H1 (cell line): ENCODE results near the gene TBC1D19. TPM values are rescaled to one million over a fixed set of nuclear protein-coding genes. Genes with fewer than 3 reads are reported as not detected.

Source experiments
- CTCF ChIA-PET: fragments of 300-600 bp; sonication (Branson Sonifier 250); formaldehyde crosslinking; loops from one replicate; lab custom pipeline; 2021; ENCODE audit not compliant: partially characterized antibody; lab: Charles Lee
- POLR2A ChIA-PET: fragments of 300-600 bp; sonication (Branson Sonifier 250); formaldehyde crosslinking; loops from one replicate; lab custom pipeline; 2021; ENCODE audit warnings: inconsistent platforms; ENCODE audit not compliant: partially characterized antibody; lab: Charles Lee
- DNase-seq, 2 experiments: peaks; one replicate each; pipeline versions ENCODE4 v3.0.0 to v3.0.0-alpha.2; 2010 to 2022; ENCODE audit warnings: low spot score in 2 of 2, low read depth in 1 of 2, mixed read lengths in 1 of 2
- FAIRE-seq: peaks from 2 replicates; lab custom pipeline; 2011; peaks lifted over from hg19 to GRCh38; lab: Jason Lieb, UNC
- H2AFZ ChIP-seq: 2 replicates; pipeline ENCODE4 v1.8.1; 2012; ENCODE audit warnings: low read length, inconsistent platforms
- H2AK5ac ChIP-seq: 2 replicates; pipeline ENCODE4 v1.6.1; 2013; ENCODE audit warnings: low read depth, low read length
- H2BK120ac ChIP-seq: replicated peaks from 2 replicates; pipeline ENCODE3; 2013; ENCODE audit warnings: low read depth, low read length, inconsistent platforms
- H2BK12ac ChIP-seq: 2 replicates; pipeline ENCODE4 v1.6.1; 2013; ENCODE audit warnings: low read depth, low read length
- H2BK15ac ChIP-seq: 2 replicates; pipeline ENCODE4 v1.6.1; 2013; ENCODE audit warnings: low read length
- H2BK20ac ChIP-seq: 2 replicates; pipeline ENCODE4 v1.6.1; 2013; ENCODE audit warnings: low read length
- H2BK5ac ChIP-seq: 2 replicates; pipeline ENCODE4 v1.6.1; 2013; ENCODE audit warnings: low read depth, low read length
- H3K14ac ChIP-seq: 2 replicates; pipeline ENCODE4 v1.6.1; 2013; ENCODE audit warnings: inconsistent platforms; ENCODE audit not compliant: insufficient read length
- H3K18ac ChIP-seq: 2 replicates; pipeline ENCODE4 v1.6.1; 2013; ENCODE audit warnings: low read length; ENCODE audit errors: extremely low read depth
- H3K23ac ChIP-seq: 2 replicates; pipeline ENCODE4 v1.6.1; 2013; ENCODE audit warnings: inconsistent platforms; ENCODE audit not compliant: insufficient read length
- H3K23me2 ChIP-seq: 2 replicates; pipeline ENCODE4 v1.6.1; 2013; ENCODE audit warnings: low read depth, low read length
- H3K27ac ChIP-seq: 2 replicates; pipeline ENCODE4 v1.6.1; 2011; ENCODE audit warnings: low read depth, low read length, inconsistent platforms
- H3K27me3 ChIP-seq, 4 experiments: replicated peaks in 1 of 4; 1 replicate in 1 of 4; 2 replicates in 3 of 4; pipeline versions ENCODE4 v1.6.1 to v1.8.1; 2011 to 2013; ENCODE audit warnings: low read length in 3 of 4, mild to moderate bottlenecking in 3 of 4, inconsistent platforms in 2 of 4, mixed read lengths in 2 of 4, moderate library complexity in 1 of 4; ENCODE audit not compliant: control insufficient read depth in 3 of 4, insufficient read depth in 3 of 4; ENCODE audit errors: extremely low read depth in 1 of 4
- H3K36me3 ChIP-seq, 4 experiments: 2 replicates each; pipeline versions ENCODE4 v1.6.1 to v1.8.1; 2011 to 2013; ENCODE audit warnings: mild to moderate bottlenecking in 4 of 4, low read length in 3 of 4, moderate library complexity in 2 of 4, control low read depth in 1 of 4, inconsistent platforms in 1 of 4; ENCODE audit not compliant: insufficient read depth in 4 of 4, control insufficient read depth in 2 of 4
- H3K4ac ChIP-seq: replicated peaks from 2 replicates; pipeline ENCODE3; 2013; ENCODE audit warnings: low read length, low read depth, mixed read lengths, inconsistent platforms; ENCODE audit not compliant: insufficient read length
- H3K4me1 ChIP-seq, 4 experiments: replicated peaks in 1 of 4; 1 replicate in 1 of 4; 2 replicates in 3 of 4; pipeline versions ENCODE4 v1.6.1 to v1.8.1; 2011 to 2013; ENCODE audit warnings: low read length in 3 of 4, inconsistent platforms in 2 of 4, mixed read lengths in 1 of 4; ENCODE audit not compliant: insufficient read depth in 4 of 4, control insufficient read depth in 3 of 4
- H3K4me2 ChIP-seq, 2 experiments: 2 replicates each; pipeline versions ENCODE4 v1.6.1 to v1.8.1; 2011 to 2013; ENCODE audit warnings: low read depth in 2 of 2, low read length in 2 of 2, control low read depth in 1 of 2, inconsistent platforms in 1 of 2, mild to moderate bottlenecking in 1 of 2; ENCODE audit not compliant: insufficient read depth in 1 of 2
- H3K4me3 ChIP-seq, 4 experiments: fragments of 200-600, 300-600 bp in 1 of 4; sonication (generic), shearing (Covaris generic), sonication (Bioruptor Twin) in 1 of 4; 2 replicates each; pipeline versions ENCODE4 v1.5.1 to v1.8.1; 2011 to 2016; ENCODE audit warnings: low read length in 4 of 4, low read depth in 3 of 4, control low read depth in 2 of 4, inconsistent platforms in 2 of 4, mild to moderate bottlenecking in 2 of 4, mixed read lengths in 1 of 4, moderate library complexity in 1 of 4; ENCODE audit not compliant: insufficient read depth in 2 of 4; ENCODE audit errors: extremely low read depth in 1 of 4
- H3K56ac ChIP-seq: replicated peaks from 2 replicates; pipeline ENCODE3; 2013; ENCODE audit warnings: low read depth, mild to moderate bottlenecking, mixed read lengths, low read length, inconsistent platforms; ENCODE audit not compliant: insufficient read length
- H3K79me1 ChIP-seq: 2 replicates; pipeline ENCODE4 v1.6.1; 2013; ENCODE audit warnings: low read depth, low read length, control low read depth
- H3K79me2 ChIP-seq, 2 experiments: 2 replicates each; pipeline versions ENCODE4 v1.6.1 to v1.8.1; 2012 to 2013; ENCODE audit warnings: low read length in 2 of 2, mild to moderate bottlenecking in 2 of 2, inconsistent platforms in 1 of 2; ENCODE audit not compliant: insufficient read depth in 2 of 2, control insufficient read depth in 1 of 2
- H3K9ac ChIP-seq, 4 experiments: replicated peaks in 1 of 4; 1 replicate in 1 of 4; 2 replicates in 3 of 4; pipeline versions ENCODE4 v1.6.1 to v1.8.1; 2011 to 2013; ENCODE audit warnings: low read depth in 3 of 4, low read length in 3 of 4, control low read depth in 2 of 4, mild to moderate bottlenecking in 2 of 4, moderate library complexity in 2 of 4, inconsistent platforms in 1 of 4; ENCODE audit errors: extremely low read depth in 1 of 4
- H3K9me3 ChIP-seq, 2 experiments: 2 replicates each; pipeline versions ENCODE4 v1.6.1 to v1.8.1; 2012 to 2013; ENCODE audit warnings: mild to moderate bottlenecking in 2 of 2, moderate library complexity in 2 of 2, control low read depth in 1 of 2, inconsistent platforms in 1 of 2, low read depth in 1 of 2, low read length in 1 of 2, mixed read lengths in 1 of 2; ENCODE audit not compliant: insufficient read depth in 2 of 2
- H4K20me1 ChIP-seq, 2 experiments: replicated peaks in 1 of 2; 2 replicates each; pipeline versions ENCODE3 to v1.8.1; 2011 to 2013; ENCODE audit warnings: inconsistent platforms in 2 of 2, low read length in 2 of 2, mild to moderate bottlenecking in 1 of 2; ENCODE audit not compliant: insufficient read depth in 2 of 2, control insufficient read depth in 1 of 2
- H4K5ac ChIP-seq: 2 replicates; pipeline ENCODE4 v1.6.1; 2013; ENCODE audit warnings: low read length, low read depth, mixed read lengths, inconsistent platforms; ENCODE audit not compliant: insufficient read length
- H4K8ac ChIP-seq: 2 replicates; pipeline ENCODE4 v1.8.0; 2013; ENCODE audit warnings: mild to moderate bottlenecking, moderate library complexity, low read length, inconsistent platforms; ENCODE audit not compliant: insufficient read depth; ENCODE audit errors: extremely low read depth
- H4K91ac ChIP-seq: replicated peaks from 2 replicates; pipeline ENCODE3; 2013; ENCODE audit warnings: low read length, mixed read lengths, inconsistent platforms; ENCODE audit not compliant: insufficient read length
- WGBS, 2 experiments: shearing (Covaris generic) in 1 of 2; methylation state at CpG; one replicate each; pipeline versions ENCODE4 v1.1.6 to v1.1.7; 2013 to 2015; ENCODE audit warnings: low lambda C conversion rate in 2 of 2, mixed read lengths in 2 of 2, inconsistent platforms in 1 of 2, low coverage in 1 of 2, missing lambda C conversion rate in 1 of 2; ENCODE audit not compliant: insufficient replicate concordance in 2 of 2, insufficient coverage in 1 of 2, insufficient read length in 1 of 2; ENCODE audit errors: extremely low coverage in 1 of 2, missing lambda C conversion rate in 1 of 2; 5-methylcytosine and 5-hydroxymethylcytosine counted together
- polyA plus RNA-seq, 7 experiments: library from polyadenylated mRNA; depleted of rRNA in 3 of 7; stranded (reverse) in 5 of 7; unstranded in 2 of 7; fragments of >200 nt in 5 of 7; fragments of 200-250 nt in 2 of 7; gene quantifications; 1 replicate in 5 of 7; 2 replicates in 1 of 7; 4 replicates in 1 of 7; pipeline versions ENCODE4 v1.2.1 to v1.2.3, GENCODE V29; 2011 to 2013; ENCODE audit warnings: missing spikeins in 2 of 7, mixed read lengths in 2 of 7
- total RNA-seq: library from RNA; stranded (reverse); fragmentation: NEBNext Ultra II Directional; extraction: Animal tissue kit (Norgen Biotek cat#: 25700); gene quantifications from 2 replicates; pipeline ENCODE4 v1.2.1, GENCODE V29; 2021

Gene TBC1D19
- total and polyA plus RNA-seq, 2 of the 8 experiments (the other 6 are each of a cell fraction or from before 2014, with no cell fraction given): 1.9 to 3.5 TPM

GRCh38 chr4:26758899-26759298, 175.0 kb downstream of the TBC1D19 start:
- FAIRE-seq (no peak), DNase-seq (no peak)
- H4K91ac ChIP-seq: no peak overlapping the region
- 100% methylated on average over 1 of the region's 1 CpG; no CpG with 5 or more reads in 1 of the 2 experiments for WGBS, 2 experiments
- H3K79me2 ChIP-seq: no peaks in the 10 kb centered on the region
- H3K27ac ChIP-seq: no peak overlapping the region
- H3K23me2 ChIP-seq: no peaks in the 10 kb centered on the region
- H3K4me3 ChIP-seq: no peak overlapping the region
- POLR2A ChIA-PET: no interaction called here
- H2AFZ ChIP-seq: no peak overlapping the region
- H4K5ac ChIP-seq: no peak overlapping the region
- no peak overlapping the region for H3K9ac ChIP-seq
- H3K36me3 ChIP-seq: no peaks in the 10 kb centered on the region
- no peak overlapping the region for H3K18ac ChIP-seq
- H2BK15ac ChIP-seq: no peak overlapping the region
- no peak overlapping the region for H2BK12ac ChIP-seq
- CTCF ChIA-PET: interaction anchor here (0.6 kb wide), 1 partner anchor 73 kb away, joined by 3 read pairs; no protein-coding TSS in a partner anchor
- H3K4me2 ChIP-seq: no peak overlapping the region
- no peaks in the 10 kb centered on the region for H3K4me1 ChIP-seq
- no peak overlapping the region for H3K4ac ChIP-seq
- no peaks in the 10 kb centered on the region for H3K9me3 ChIP-seq
- H3K23ac ChIP-seq: no peak overlapping the region
- no peak overlapping the region for H3K14ac ChIP-seq
- no peak overlapping the region for H2BK5ac ChIP-seq
- H2BK120ac ChIP-seq: no peak overlapping the region
- H3K56ac ChIP-seq: no peak overlapping the region
- H4K8ac ChIP-seq: no peak overlapping the region
- no peak overlapping the region for H2AK5ac ChIP-seq
- H2BK20ac ChIP-seq: no peak overlapping the region
- no peaks in the 10 kb centered on the region for H4K20me1 ChIP-seq
- H3K27me3 ChIP-seq: no peaks in the 10 kb centered on the region
- no peaks in the 10 kb centered on the region for H3K79me1 ChIP-seq
